H1 (cell line): ENCODE results near the gene CD200.

ENCODE experiments used
- ATF3 ChIP-seq: IDR thresholded peaks from 2 replicates; pipeline ENCODE4 v1.6.1; 2011; ENCODE audit warnings: low read depth, mild to moderate bottlenecking, low read length; ENCODE audit not compliant: insufficient read depth
- CTCF ChIP-seq, 3 experiments: IDR thresholded peaks; 1 replicate in 2 of 3; 2 replicates in 1 of 3; pipeline versions ENCODE4 v1.5.1 to v1.6.1; 2011; ENCODE audit warnings: low read length in 3 of 3, mild to moderate bottlenecking in 3 of 3, inconsistent platforms in 2 of 3, low read depth in 1 of 3, moderate library complexity in 1 of 3; ENCODE audit not compliant: insufficient read depth in 1 of 3; ENCODE audit errors: control extremely low read depth in 1 of 3
- E2F6 ChIP-seq: IDR thresholded peaks from 2 replicates; pipeline ENCODE4 v1.6.1; 2012; ENCODE audit warnings: inconsistent platforms
- JUND ChIP-seq: IDR thresholded peaks from 2 replicates; pipeline ENCODE4 v1.6.1; 2011; ENCODE audit warnings: mild to moderate bottlenecking, improper control_type of control experiment, low read length
- SP1 ChIP-seq: IDR thresholded peaks from 2 replicates; pipeline ENCODE4 v1.6.1; 2011; ENCODE audit warnings: low read depth, low read length
- YY1 ChIP-seq: IDR thresholded peaks from 2 replicates; pipeline ENCODE4 v1.6.1; 2011; ENCODE audit warnings: low read depth, mild to moderate bottlenecking, low read length

GRCh38 chr3:112374333-112374734 is 41.4 kb downstream of the CD200 start:
- TF ChIP-seq E2F6: no peak
- TF ChIP-seq JUND: no peak
- no peak for TF ChIP-seq SP1
- TF ChIP-seq ATF3: no peak
- no peak for TF ChIP-seq CTCF (IDR thresholded peaks at IDR 0.05; ENCODE audit: control extremely low read depth in 1 of 3, insufficient read depth in 1 of 3, low read depth in 1 of 3, low read length in 3 of 3)
- TF ChIP-seq YY1: no peak
